CD4-positive, alpha-beta T cell (primary cell): Measurements from ENCODE around the gene PAGR1. TPM values are rescaled to one million over a fixed set of nuclear protein-coding genes. Genes with fewer than 3 reads are reported as not detected.

Source experiments
- ATAC-seq: fragments of 200-7000 bp; cut with Tn5 transposase; one replicate; pipeline ENCODE4 v1.10.0; 2022; ENCODE audit warnings: mild to moderate bottlenecking; ENCODE audit not compliant: poor library complexity
- CTCF ChIA-PET: fragments of 350-600 bp; sonication (Branson Sonifier 250); formaldehyde crosslinking; loops from one replicate; lab custom pipeline; 2021; ENCODE audit warnings: antibody characterized with exemption, inconsistent platforms; lab: Charles Lee
- POLR2A ChIA-PET: fragments of 350-600 bp; sonication (Branson Sonifier 250); formaldehyde crosslinking; loops from one replicate; lab custom pipeline; 2021; ENCODE audit warnings: antibody characterized with exemption, inconsistent platforms; lab: Charles Lee
- DNase-seq, 14 experiments: peaks; one replicate each; pipeline ENCODE4 v3.0.0-alpha.2; 2013 to 2020; ENCODE audit warnings: mixed read lengths in 2 of 14
- H3K27ac ChIP-seq, 2 donors: one replicate each; pipeline versions ENCODE4 v1.5.1 to v1.7.0; 2013; ENCODE audit warnings: low read length in 2 of 2, low read depth in 1 of 2, mild to moderate bottlenecking in 1 of 2
- H3K27me3 ChIP-seq, 2 experiments: 1 replicate in 1 of 2; 2 replicates in 1 of 2; pipeline versions ENCODE4 v1.6.1 to v1.7.0; 2013; ENCODE audit warnings: low read length in 2 of 2, control low read depth in 1 of 2, mild to moderate bottlenecking in 1 of 2, moderate library complexity in 1 of 2; ENCODE audit not compliant: insufficient read depth in 2 of 2, control insufficient read depth in 1 of 2
- H3K36me3 ChIP-seq: one replicate; pipeline ENCODE4 v1.6.1; 2013; ENCODE audit warnings: low read length, control low read depth; ENCODE audit not compliant: insufficient read depth
- H3K4me1 ChIP-seq: one replicate; pipeline ENCODE4 v1.6.1; 2013; ENCODE audit warnings: low read length, control low read depth; ENCODE audit not compliant: insufficient read depth
- H3K4me3 ChIP-seq: one replicate; pipeline ENCODE4 v1.5.1; 2013; ENCODE audit warnings: mild to moderate bottlenecking, low read length, moderate library complexity
- H3K9me3 ChIP-seq, 2 experiments: 1 replicate in 1 of 2; 2 replicates in 1 of 2; pipeline versions ENCODE4 v1.6.1 to v1.7.0; 2013; ENCODE audit warnings: low read length in 2 of 2, mild to moderate bottlenecking in 2 of 2, control low read depth in 1 of 2, moderate library complexity in 1 of 2; ENCODE audit not compliant: control insufficient read depth in 1 of 2, insufficient read depth in 1 of 2
- H3K27ac Mint-ChIP-seq: one replicate; pipeline ENCODE4 v1.8.0; 2020; ENCODE audit warnings: mixed read lengths
- H3K27me3 Mint-ChIP-seq: one replicate; pipeline ENCODE4 v1.8.0; 2021; ENCODE audit warnings: mixed read lengths
- H3K36me3 Mint-ChIP-seq: one replicate; pipeline ENCODE4 v1.8.0; 2021; ENCODE audit warnings: low read depth, mixed read lengths
- H3K4me1 Mint-ChIP-seq: one replicate; pipeline ENCODE4 v1.8.0; 2021; ENCODE audit warnings: low read depth, mixed read lengths
- H3K4me3 Mint-ChIP-seq: one replicate; pipeline ENCODE4 v1.8.0; 2020; ENCODE audit warnings: mild to moderate bottlenecking, mixed read lengths
- H3K9me3 Mint-ChIP-seq: one replicate; pipeline ENCODE4 v1.8.0; 2020; ENCODE audit warnings: mixed read lengths
- intact Hi-C, 2 experiments: fragments of 100-400 bp; cut with DNase I in 1 of 2; cut with micrococcal nuclease in 1 of 2; formaldehyde crosslinking; loops; one replicate each; pipeline versions ENCODE4 v1.15.1 to v1.9.0; 2023 to 2025; cut with DNase I, micrococcal nuclease
- total RNA-seq, 174 experiments: library from RNA in 2 of 174; stranded (reverse) in 2 of 174; gene quantifications; one replicate each; pipeline ENCODE4 v1.2.3 and lab custom pipeline; 2021 to 2026
- TF ChIP-seq, protein P1 (sequence below): fragments of 200-600 bp; IDR thresholded peaks from one replicate; pipeline ENCODE4 v1.8.0; 2022; ENCODE audit warnings: antibody characterized with exemption, mild to moderate bottlenecking

The PAGR1 gene
- total RNA-seq, 2 experiments from 2014 or later = 20.3 TPM

DNA sequence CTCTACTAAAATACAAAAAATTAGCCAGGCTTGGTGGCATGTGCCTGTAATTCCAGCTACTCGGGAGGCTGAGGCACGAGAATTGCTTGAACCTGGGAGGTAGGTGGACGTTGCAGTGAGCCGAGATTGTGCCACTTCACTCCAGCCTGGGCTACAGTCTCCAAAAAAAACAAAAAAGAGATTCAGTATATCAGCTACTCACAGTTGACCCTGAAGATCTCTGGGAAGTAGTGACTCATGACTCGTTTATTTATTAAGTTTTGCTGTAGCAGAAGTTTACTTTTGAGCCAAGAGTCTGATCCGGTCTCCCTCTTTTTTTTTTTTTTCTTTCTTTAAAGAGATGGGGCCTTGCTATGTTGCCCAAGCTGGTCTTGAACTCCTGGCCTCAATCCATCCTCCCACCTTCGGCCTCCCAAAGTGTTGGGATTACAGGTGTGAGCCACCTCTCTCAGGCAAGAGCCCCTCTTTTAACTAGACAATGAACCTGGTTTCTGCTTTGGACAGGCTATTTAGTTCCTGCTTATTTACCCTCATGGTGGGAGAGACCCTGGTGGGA is 8.7 kb downstream of the PAGR1 start:
- intact Hi-C loops = loop anchor here in 1 of 2 experiments (5.0 kb wide), 1 partner anchor 38 kb away; the partner anchor contains the start of gene CDIPT
- CTCF ChIA-PET = interaction anchor here (0.7 to 7.3 kb wide), 5 partner anchors 8 to 124 kb away, joined by 3 to 49 read pairs (median 19); partner anchors contain the start of genes KIF22 and PAGR1
- H3K4me1 Mint-ChIP-seq = peaks cover 80% of the 10 kb centered on the region
- Histone ChIP-seq H3K4me1 (peaks cover 100% of the 10 kb centered on the region), H3K36me3 (peaks cover 15% of the 10 kb centered on the region), H3K4me3 (no peak overlapping the region), H3K27me3 (no peaks in the 10 kb centered on the region), H3K9me3 (no peaks in the 10 kb centered on the region), H3K27ac (peak overlapping the region in 1 of 2 donors; percentile 40)
- DNase-seq (no peak), ATAC-seq (no peak)
- H3K4me3 Mint-ChIP-seq = peak overlapping the region; percentile 84
- no peaks in the 10 kb centered on the region for H3K9me3 Mint-ChIP-seq
- TF ChIP-seq, protein P1, sequence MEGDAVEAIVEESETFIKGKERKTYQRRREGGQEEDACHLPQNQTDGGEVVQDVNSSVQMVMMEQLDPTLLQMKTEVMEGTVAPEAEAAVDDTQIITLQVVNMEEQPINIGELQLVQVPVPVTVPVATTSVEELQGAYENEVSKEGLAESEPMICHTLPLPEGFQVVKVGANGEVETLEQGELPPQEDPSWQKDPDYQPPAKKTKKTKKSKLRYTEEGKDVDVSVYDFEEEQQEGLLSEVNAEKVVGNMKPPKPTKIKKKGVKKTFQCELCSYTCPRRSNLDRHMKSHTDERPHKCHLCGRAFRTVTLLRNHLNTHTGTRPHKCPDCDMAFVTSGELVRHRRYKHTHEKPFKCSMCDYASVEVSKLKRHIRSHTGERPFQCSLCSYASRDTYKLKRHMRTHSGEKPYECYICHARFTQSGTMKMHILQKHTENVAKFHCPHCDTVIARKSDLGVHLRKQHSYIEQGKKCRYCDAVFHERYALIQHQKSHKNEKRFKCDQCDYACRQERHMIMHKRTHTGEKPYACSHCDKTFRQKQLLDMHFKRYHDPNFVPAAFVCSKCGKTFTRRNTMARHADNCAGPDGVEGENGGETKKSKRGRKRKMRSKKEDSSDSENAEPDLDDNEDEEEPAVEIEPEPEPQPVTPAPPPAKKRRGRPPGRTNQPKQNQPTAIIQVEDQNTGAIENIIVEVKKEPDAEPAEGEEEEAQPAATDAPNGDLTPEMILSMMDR = no peak
- H3K36me3 Mint-ChIP-seq = peaks cover 29% of the 10 kb centered on the region
- peak overlapping the region; percentile 83 for H3K27ac Mint-ChIP-seq
- POLR2A ChIA-PET = interaction anchor here (0.6 to 7.0 kb wide), 6 partner anchors 10 to 519 kb away, joined by 3 to 105 read pairs (median 4); partner anchors contain the start of genes ASPHD1, KIF22, PAGR1 and PRRT2
- no peaks in the 10 kb centered on the region for H3K27me3 Mint-ChIP-seq

GRCh38 chr16:29825145-29826044 is 9.4 kb downstream of the PAGR1 start:
- Histone ChIP-seq H3K4me1 (peaks cover 100% of the 10 kb centered on the region), H3K27me3 (no peaks in the 10 kb centered on the region), H3K4me3 (peak overlapping the region; percentile 13), H3K36me3 (peaks cover 19% of the 10 kb centered on the region), H3K9me3 (no peaks in the 10 kb centered on the region), H3K27ac (peak overlapping the region; percentile 14 to 40)
- POLR2A ChIA-PET = interaction anchor here (0.9 to 7.0 kb wide), 10 partner anchors 11 to 148 kb away, joined by 3 to 105 read pairs (median 8); partner anchors contain the start of genes KIF22, MAZ, PAGR1 and PRRT2
- Mint-ChIP-seq H3K4me1 (peaks cover 79% of the 10 kb centered on the region), H3K4me3 (peak overlapping the region; percentile 84), H3K9me3 (no peaks in the 10 kb centered on the region), H3K27ac (peak overlapping the region; percentile 83), H3K27me3 (no peaks in the 10 kb centered on the region), H3K36me3 (peaks cover 29% of the 10 kb centered on the region)
- ATAC-seq (peak; percentile 22), DNase-seq (peak in 6 of 14 experiments; percentile 18 to 64 (median 48))
- CTCF ChIA-PET = interaction anchor here (1.3 to 7.3 kb wide), 5 partner anchors 9 to 125 kb away, joined by 3 to 49 read pairs (median 19); partner anchors contain the start of genes KIF22 and PAGR1
- intact Hi-C loops = loop anchor here in 1 of 2 experiments (2.0 to 5.0 kb wide), 2 partner anchors 19 to 37 kb away; partner anchors contain the start of genes CDIPT and MAZ
- TF ChIP-seq, protein P1 = no peak

GRCh38 chr16:29826342-29826695 is 10.4 kb downstream of the PAGR1 start:
- Mint-ChIP-seq H3K4me1 (peaks cover 75% of the 10 kb centered on the region), H3K27me3 (no peaks in the 10 kb centered on the region), H3K9me3 (no peaks in the 10 kb centered on the region), H3K36me3 (peaks cover 32% of the 10 kb centered on the region), H3K27ac (peak overlapping the region; percentile 83), H3K4me3 (peak overlapping the region; percentile 85)
- ATAC-seq (no peak), DNase-seq (no peak)
- ChIA-PET POLR2A (interaction anchor here (0.9 to 7.0 kb wide), 14 partner anchors 12 to 239 kb away, joined by 3 to 105 read pairs (median 6); partner anchors contain the start of genes ALDOA, CDIPT, HIRIP3 and KIF22), CTCF (interaction anchor here (0.6 to 7.3 kb wide), 7 partner anchors 10 to 126 kb away, joined by 3 to 49 read pairs (median 5); partner anchors contain the start of gene PAGR1)
- TF ChIP-seq, protein P1 = no peak
- Histone ChIP-seq H3K4me1 (peaks cover 94% of the 10 kb centered on the region), H3K36me3 (peaks cover 28% of the 10 kb centered on the region), H3K4me3 (no peak overlapping the region), H3K27ac (peak overlapping the region in 1 of 2 donors; percentile 14), H3K9me3 (no peaks in the 10 kb centered on the region), H3K27me3 (no peaks in the 10 kb centered on the region)
- intact Hi-C loops = loop anchor here in 1 of 2 experiments (2.0 to 5.0 kb wide), 2 partner anchors 20 to 36 kb away; partner anchors contain the start of genes CDIPT and MAZ
